HK-2 (cell line): ENCODE measurements around the gene HBA1.
"Not testable (repeated sequence)": the region's sequence is repeated elsewhere in the genome, so short reads cannot be mapped to it uniquely, and the experiment has no call there.

Source experiments
- DNase-seq: peaks from one replicate; pipeline ENCODE4 v3.0.0-alpha.2; 2018; ENCODE audit not compliant: unreplicated experiment

Gene HBA1

GRCh38 chr16:159136-159849 lies 17.2 kb upstream of the HBA1 start:
- no peak for DNase-seq

- not testable (repeated sequence) for DNase-seq
These were observed 16.2 kb upstream of the HBA1 start for GRCh38 chr16:160242-160641.

- DNase-seq = no peak
These were observed 15.7 kb upstream of the HBA1 start for GRCh38 chr16:160691-161190.

GRCh38 chr16:162271-162991 lies 14.0 kb upstream of the HBA1 start:
- no peak for DNase-seq

GRCh38 chr16:163139-163538 lies 13.3 kb upstream of the HBA1 start:
- DNase-seq = not testable (repeated sequence)

GRCh38 chr16:163696-164095 lies 12.8 kb upstream of the HBA1 start:
- DNase-seq = not testable (repeated sequence)

- DNase-seq = not testable (repeated sequence)
These were observed 12.2 kb upstream of the HBA1 start for GRCh38 chr16:164134-164823.

GRCh38 chr16:164827-165538 lies 11.5 kb upstream of the HBA1 start:
- no peak for DNase-seq

- no peak for DNase-seq
These were observed 10.7 kb upstream of the HBA1 start, which contains the start of gene HBM for GRCh38 chr16:165539-166374. HBM (plus strand) TSS chr16:165978; CDS start chr16:165998, 20 bp downstream.

GRCh38 chr16:166375-167121 lies 9.9 kb upstream of the HBA1 start:
- no peak for DNase-seq

GRCh38 chr16:167122-167690 lies 9.3 kb upstream of the HBA1 start:
- DNase-seq = no peak

GRCh38 chr16:168424-168823 lies 8.1 kb upstream of the HBA1 start:
- DNase-seq = no peak

- DNase-seq = no peak
These were observed 7.5 kb upstream of the HBA1 start for GRCh38 chr16:169014-169413.

- not testable (repeated sequence) for DNase-seq
These were observed 6.4 kb upstream of the HBA1 start for GRCh38 chr16:170088-170507.

- DNase-seq = no peak
These were observed 5.7 kb upstream of the HBA1 start for GRCh38 chr16:170788-171187.

- not testable (repeated sequence) for DNase-seq
These were observed 4.0 kb upstream of the HBA1 start, which contains the start of gene HBA2 for GRCh38 chr16:172374-172941. HBA2 (plus strand) TSS chr16:172876; CDS start chr16:172913, 37 bp downstream.

GRCh38 chr16:173211-173854 lies 3.1 kb upstream of the HBA1 start:
- not testable (repeated sequence) for DNase-seq

GRCh38 chr16:173928-174769 lies 2.3 kb upstream of the HBA1 start:
- not testable (repeated sequence) for DNase-seq
